Activated naive CD8-positive, alpha-beta T cell treated with anti-CD3 and anti-CD28 coated beads for 36 hours (primary cell): ENCODE results near the gene PHRF1. TPM values are rescaled to one million over a fixed set of nuclear protein-coding genes. Genes with fewer than 3 reads are reported as not detected.

ENCODE experiments used
- DNase-seq: peaks from one replicate; pipeline ENCODE4 v3.0.0; 2021
- H3K27ac Mint-ChIP-seq: one replicate; pipeline ENCODE4 v1.8.0; 2022; ENCODE audit warnings: mild to moderate bottlenecking, moderate library complexity, mixed read lengths
- H3K27me3 Mint-ChIP-seq: one replicate; pipeline ENCODE4 v1.8.0; 2022; ENCODE audit warnings: mild to moderate bottlenecking, mixed read lengths
- H3K36me3 Mint-ChIP-seq: one replicate; pipeline ENCODE4 v1.8.0; 2021; ENCODE audit warnings: mild to moderate bottlenecking, mixed read lengths
- H3K4me1 Mint-ChIP-seq: one replicate; pipeline ENCODE4 v1.8.0; 2021; ENCODE audit warnings: mixed read lengths
- H3K4me3 Mint-ChIP-seq: one replicate; pipeline ENCODE4 v1.8.0; 2022; ENCODE audit warnings: mild to moderate bottlenecking, moderate library complexity, mixed read lengths
- H3K9me3 Mint-ChIP-seq: one replicate; pipeline ENCODE4 v1.8.0; 2022; ENCODE audit warnings: mixed read lengths
- total RNA-seq, 2 experiments: library from RNA; stranded (reverse); gene quantifications; one replicate each; pipeline ENCODE4 v1.2.3, GENCODE V29; 2021

The PHRF1 gene
- total RNA-seq, 2 experiments from 2014 or later: 42.3 to 44.3 TPM

- H3K27ac Mint-ChIP-seq: no peak overlapping the region
- peaks cover 1% of the 10 kb centered on the region for H3K36me3 Mint-ChIP-seq
- DNase-seq: no peak
- no peak overlapping the region for H3K4me3 Mint-ChIP-seq
- no peaks in the 10 kb centered on the region for H3K4me1 Mint-ChIP-seq
- no peaks in the 10 kb centered on the region for H3K9me3 Mint-ChIP-seq
- no peaks in the 10 kb centered on the region for H3K27me3 Mint-ChIP-seq
Measured at GRCh38 chr11:660681-661444, 84.6 kb downstream of the PHRF1 start.

Other genes starting within 250 kb of the PHRF1 start
- 1 to 10 TPM; 1.1 to 1.9 TPM for gene B4GALNT4, start 207.0 kb upstream of the PHRF1 start, total RNA-seq
- gene PKP3, start 182.3 kb upstream of the PHRF1 start, total RNA-seq: not detected
- gene SIGIRR, start 161.5 kb upstream of the PHRF1 start, total RNA-seq: 10 to 100 TPM; 26.4 to 27.2 TPM
- 10 to 100 TPM; 22.2 to 22.9 TPM for gene ANO9, start 134.5 kb upstream of the PHRF1 start, total RNA-seq
- gene PTDSS2, start 126.2 kb upstream of the PHRF1 start, total RNA-seq: 10 to 100 TPM; 17.3 to 18.2 TPM
- gene RNH1, start 69.2 kb upstream of the PHRF1 start, total RNA-seq: 10 to 100 TPM; 94.7 to 97.2 TPM
- gene HRAS, start 40.9 kb upstream of the PHRF1 start, total RNA-seq: 10 to 100 TPM; 46.0 to 48.7 TPM
- 1 to 10 TPM; 1.4 to 2.2 TPM for gene LRRC56, start 38.9 kb upstream of the PHRF1 start, total RNA-seq
- gene LMNTD2, start 15.7 kb upstream of the PHRF1 start, total RNA-seq: 1 to 10 TPM; 1.2 to 1.3 TPM
- 10 to 100 TPM in 1 of 2 experiments, 1 to 10 TPM in 1; 9.8 to 11.5 TPM for gene RASSF7, start 15.5 kb upstream of the PHRF1 start, total RNA-seq
- 10 to 100 TPM; 60.6 to 61.2 TPM for gene IRF7, start 39.5 kb downstream of the PHRF1 start, total RNA-seq
- gene CDHR5, start 48.5 kb downstream of the PHRF1 start, total RNA-seq: not detected
- not detected for gene SCT, start 50.7 kb downstream of the PHRF1 start, total RNA-seq
- gene DRD4, start 60.8 kb downstream of the PHRF1 start, total RNA-seq: under 1 TPM; 0.26 to 0.37 TPM
- gene DEAF1, start 118.8 kb downstream of the PHRF1 start, total RNA-seq: 10 to 100 TPM; 46.1 to 49.7 TPM
- 1 to 10 TPM; 7.6 to 9.2 TPM for gene TMEM80, start 119.3 kb downstream of the PHRF1 start, total RNA-seq
- gene EPS8L2, start 129.8 kb downstream of the PHRF1 start, total RNA-seq: 10 to 100 TPM; 13.3 to 15.9 TPM
- 100 to 1,000 TPM; 231 to 243 TPM for gene TALDO1, start 171.0 kb downstream of the PHRF1 start, total RNA-seq
- 10 to 100 TPM; 47.7 to 51.9 TPM for gene GATD1, start 201.0 kb downstream of the PHRF1 start, total RNA-seq
- 1 to 10 TPM in 1 of 2 experiments, under 1 TPM in 1; 0.94 to 1.0 TPM for gene CEND1, start 213.6 kb downstream of the PHRF1 start, total RNA-seq
- gene SLC25A22, start 221.8 kb downstream of the PHRF1 start, total RNA-seq: 10 to 100 TPM; 54.4 to 56.5 TPM
- 10 to 100 TPM; 29.4 to 30.5 TPM for gene PIDD1, start 228.8 kb downstream of the PHRF1 start, total RNA-seq
- gene RPLP2, start 233.5 kb downstream of the PHRF1 start, total RNA-seq: 1,000 to 10,000 TPM; 3,139 to 3,274 TPM
- gene PNPLA2, start 242.4 kb downstream of the PHRF1 start, total RNA-seq: 10 to 100 TPM; 32.7 to 34.7 TPM